Body of pancreas (tissue), 4 donors: ENCODE data around the gene PLD1.

Experiments used
- POLR2A ChIP-seq, 3 donors: fragments of 450-650 bp; IDR thresholded peaks; one replicate each; pipeline ENCODE4 v1.6.1; 2016; ENCODE audit warnings: antibody characterized with exemption in 3 of 3, mild to moderate bottlenecking in 2 of 3
- TF ChIP-seq, protein P1 (sequence below), 7 experiments: fragments of 450-650 bp in 4 of 7; fragments of 200-600 bp in 3 of 7; sonication (generic) in 3 of 7; IDR thresholded peaks; one replicate each; pipeline ENCODE4 v1.5.1; 2016 to 2019; ENCODE audit warnings: antibody characterized with exemption in 7 of 7

DNA sequence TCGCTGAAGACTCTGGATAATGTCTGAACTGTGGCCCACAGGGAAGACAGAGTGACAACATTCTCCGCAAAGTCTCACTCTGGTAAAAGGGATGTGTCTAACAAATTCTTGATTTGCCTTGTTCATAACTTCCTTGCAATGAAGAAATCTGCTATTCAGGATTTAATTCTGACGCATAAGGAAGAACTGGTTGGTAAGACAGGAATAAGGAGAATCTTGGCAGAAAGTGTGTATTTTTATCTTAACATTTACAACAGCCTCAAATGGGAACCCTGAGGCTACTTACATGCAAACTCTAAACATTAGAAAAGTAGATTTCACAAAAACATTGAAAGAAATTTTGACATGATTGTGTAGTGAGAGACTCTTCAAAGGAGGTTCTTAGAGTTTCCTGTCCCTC, 10.8 kb upstream of the PLD1 start:
- TF ChIP-seq POLR2A (IDR thresholded peaks at IDR 0.05): no peak
- TF ChIP-seq, protein P1, sequence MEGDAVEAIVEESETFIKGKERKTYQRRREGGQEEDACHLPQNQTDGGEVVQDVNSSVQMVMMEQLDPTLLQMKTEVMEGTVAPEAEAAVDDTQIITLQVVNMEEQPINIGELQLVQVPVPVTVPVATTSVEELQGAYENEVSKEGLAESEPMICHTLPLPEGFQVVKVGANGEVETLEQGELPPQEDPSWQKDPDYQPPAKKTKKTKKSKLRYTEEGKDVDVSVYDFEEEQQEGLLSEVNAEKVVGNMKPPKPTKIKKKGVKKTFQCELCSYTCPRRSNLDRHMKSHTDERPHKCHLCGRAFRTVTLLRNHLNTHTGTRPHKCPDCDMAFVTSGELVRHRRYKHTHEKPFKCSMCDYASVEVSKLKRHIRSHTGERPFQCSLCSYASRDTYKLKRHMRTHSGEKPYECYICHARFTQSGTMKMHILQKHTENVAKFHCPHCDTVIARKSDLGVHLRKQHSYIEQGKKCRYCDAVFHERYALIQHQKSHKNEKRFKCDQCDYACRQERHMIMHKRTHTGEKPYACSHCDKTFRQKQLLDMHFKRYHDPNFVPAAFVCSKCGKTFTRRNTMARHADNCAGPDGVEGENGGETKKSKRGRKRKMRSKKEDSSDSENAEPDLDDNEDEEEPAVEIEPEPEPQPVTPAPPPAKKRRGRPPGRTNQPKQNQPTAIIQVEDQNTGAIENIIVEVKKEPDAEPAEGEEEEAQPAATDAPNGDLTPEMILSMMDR (IDR thresholded peaks at IDR 0.05): no peak
